HUES6 (cell line): Measurements from ENCODE around the gene PDSS2.
"Not testable (repeated sequence)": the region's sequence is repeated elsewhere in the genome, so short reads cannot be mapped to it uniquely, and the experiment has no call there.

Experiments
- H3K27ac ChIP-seq: 2 replicates; pipeline ENCODE4 v1.7.0; 2013; ENCODE audit warnings: low read depth, mild to moderate bottlenecking, low read length, inconsistent platforms
- H3K27me3 ChIP-seq: 2 replicates; pipeline ENCODE4 v1.6.1; 2013; ENCODE audit warnings: low read length; ENCODE audit not compliant: control insufficient read depth, insufficient read depth
- H3K36me3 ChIP-seq: 2 replicates; pipeline ENCODE4 v1.6.1; 2013; ENCODE audit warnings: low read length; ENCODE audit not compliant: control insufficient read depth, insufficient read depth
- H3K4me1 ChIP-seq: 2 replicates; pipeline ENCODE4 v1.6.1; 2013; ENCODE audit warnings: low read length; ENCODE audit not compliant: control insufficient read depth, insufficient read depth
- H3K4me3 ChIP-seq: 2 replicates; pipeline ENCODE4 v1.5.1; 2013; ENCODE audit warnings: low read depth, low read length
- H3K9ac ChIP-seq: one replicate; pipeline ENCODE4 v1.6.1; 2013; ENCODE audit warnings: mild to moderate bottlenecking, low read length
- H3K9me3 ChIP-seq: 2 replicates; pipeline ENCODE4 v1.6.1; 2013; ENCODE audit warnings: low read depth, low read length; ENCODE audit not compliant: control insufficient read depth, insufficient read depth

PDSS2 gene

DNA sequence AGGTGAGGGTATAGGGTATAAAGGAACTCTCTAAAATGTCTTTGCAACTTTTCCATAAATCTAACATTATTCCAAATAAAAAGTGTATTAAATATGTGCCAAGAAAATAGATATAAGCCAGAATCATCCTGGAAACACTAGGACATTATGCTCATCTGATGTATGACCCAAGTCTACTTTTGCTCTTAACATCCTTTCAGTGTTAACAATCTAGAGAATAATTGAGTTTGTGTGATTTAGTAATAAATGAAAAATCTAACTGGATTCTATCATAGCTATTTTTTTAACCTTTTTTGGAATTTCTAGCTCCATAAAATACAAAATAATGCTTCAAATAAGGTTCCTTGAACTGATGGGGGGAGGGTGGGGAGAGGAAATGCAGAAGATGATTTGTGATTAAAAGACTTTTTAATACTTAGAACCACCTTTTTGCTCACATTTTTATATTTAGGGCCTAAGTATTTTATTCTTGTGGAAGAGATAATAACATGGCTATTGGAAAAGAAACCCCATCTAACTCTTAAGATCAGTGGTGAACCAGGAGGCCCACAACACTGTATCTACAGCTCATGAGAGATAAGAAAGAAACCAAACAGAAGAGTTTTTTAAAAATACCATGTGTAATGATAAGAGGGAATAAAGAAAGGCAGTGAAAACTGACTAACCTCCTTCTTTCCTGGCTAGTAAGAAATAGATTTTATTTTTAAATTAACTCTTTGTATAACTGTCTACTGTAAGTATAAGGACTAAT is 68.5 kb downstream of the PDSS2 start:
- H3K27ac ChIP-seq = no peak overlapping the region
- 0 out of 2 replicates have a peak, but pooled peaks cover 4% of the 10 kb centered on the region for H3K36me3 ChIP-seq
- peaks cover 9% of the 10 kb centered on the region; the same call in 1 of the 2 replicates for H3K9me3 ChIP-seq
- no peak overlapping the region for H3K4me3 ChIP-seq
- H3K27me3 ChIP-seq = no peaks in the 10 kb centered on the region
- H3K4me1 ChIP-seq = no peaks in the 10 kb centered on the region
- no peak overlapping the region for H3K9ac ChIP-seq

DNA sequence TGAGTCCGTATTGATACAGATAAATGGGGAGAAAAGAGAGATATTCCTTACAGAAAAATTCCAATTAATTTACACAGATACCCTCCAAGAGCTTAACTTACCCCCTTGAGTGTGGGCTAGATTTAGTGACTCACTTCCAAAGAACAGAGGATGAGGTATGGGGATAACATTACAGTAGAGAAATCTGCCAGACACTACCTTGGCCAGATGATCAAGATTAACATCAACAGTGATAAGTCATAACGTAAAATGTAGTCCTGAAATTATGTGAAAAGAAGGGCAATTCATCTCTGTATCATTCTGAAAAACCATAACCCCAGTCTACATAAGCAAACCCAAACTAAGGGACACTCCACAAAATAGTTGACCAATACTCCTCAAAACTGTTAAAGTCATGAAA is 69.3 kb downstream of the PDSS2 start:
- Histone ChIP-seq H3K36me3 (0 out of 2 replicates have a peak, but pooled peaks cover 4% of the 10 kb centered on the region), H3K27ac (no peak overlapping the region), H3K4me3 (no peak overlapping the region), H3K9ac (no peak overlapping the region), H3K9me3 (peaks cover 9% of the 10 kb centered on the region; the same call in 1 of the 2 replicates), H3K4me1 (no peaks in the 10 kb centered on the region), H3K27me3 (no peaks in the 10 kb centered on the region)

DNA sequence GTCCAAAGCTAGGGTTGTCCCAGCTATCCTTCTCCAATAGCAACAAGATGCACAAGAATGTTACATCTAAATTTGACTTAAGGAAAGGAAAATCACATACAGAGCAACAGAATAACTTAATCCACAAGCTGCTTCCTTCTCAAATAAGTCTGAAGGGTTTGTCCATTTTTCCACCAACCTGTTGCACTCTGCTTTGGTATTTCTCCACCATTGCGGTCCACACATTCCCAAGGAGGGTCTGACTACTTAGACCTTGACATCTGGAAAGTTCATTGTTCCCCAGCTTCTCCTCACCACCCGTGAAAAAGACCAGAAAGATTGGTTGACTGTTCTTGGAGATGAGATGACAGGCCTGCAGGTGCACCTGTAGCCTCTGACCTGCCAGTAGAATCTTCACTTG is 72.5 kb downstream of the PDSS2 start:
- H3K9me3 ChIP-seq = no peaks in the 10 kb centered on the region
- H3K4me1 ChIP-seq = no peaks in the 10 kb centered on the region
- no peak overlapping the region for H3K4me3 ChIP-seq
- no peaks in the 10 kb centered on the region for H3K27me3 ChIP-seq
- H3K36me3 ChIP-seq = no peaks in the 10 kb centered on the region
- H3K27ac ChIP-seq = no peak overlapping the region
- no peak overlapping the region for H3K9ac ChIP-seq

DNA sequence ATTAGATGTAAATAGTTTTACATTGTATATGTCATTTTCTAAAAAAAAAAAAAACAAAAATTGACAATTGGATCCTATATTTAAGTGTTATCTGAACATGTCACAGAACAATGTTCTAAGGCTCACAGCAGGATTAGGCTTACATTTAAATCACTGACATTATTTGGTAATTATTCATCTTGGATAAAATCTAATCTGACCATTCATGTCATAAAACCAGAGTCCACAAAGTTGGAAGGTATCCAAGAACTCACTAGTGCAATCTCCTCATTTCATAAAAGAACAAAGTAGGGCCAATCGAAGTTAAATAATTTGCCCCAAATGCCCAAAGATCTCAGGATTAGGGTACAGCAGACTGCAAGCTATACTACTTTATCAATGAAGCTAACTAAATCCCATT is 73.0 kb downstream of the PDSS2 start:
- Histone ChIP-seq H3K36me3 (no peaks in the 10 kb centered on the region), H3K9ac (no peak overlapping the region), H3K9me3 (no peaks in the 10 kb centered on the region), H3K27me3 (no peaks in the 10 kb centered on the region), H3K4me1 (no peaks in the 10 kb centered on the region), H3K27ac (no peak overlapping the region), H3K4me3 (no peak overlapping the region)

DNA sequence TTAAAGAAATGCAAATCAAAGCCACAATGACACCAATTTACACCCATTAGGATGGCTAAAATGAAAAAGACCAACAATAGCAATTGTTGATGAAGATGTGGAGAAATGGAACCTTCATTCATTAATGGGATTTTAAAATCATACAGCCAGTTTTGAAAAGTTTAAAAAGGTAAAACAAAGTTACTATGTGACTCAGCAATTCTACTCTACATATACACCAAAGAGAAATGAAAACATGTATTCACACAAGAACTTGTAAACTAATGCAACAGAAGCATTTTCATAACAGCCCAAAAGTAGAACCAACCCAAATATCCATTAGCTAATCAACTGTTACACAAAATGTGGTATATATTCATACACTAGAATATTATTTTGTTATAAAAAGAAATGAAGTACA is 75.7 kb downstream of the PDSS2 start:
- no peaks in the 10 kb centered on the region for H3K27me3 ChIP-seq
- H3K4me1 ChIP-seq = no peaks in the 10 kb centered on the region
- no peak overlapping the region for H3K27ac ChIP-seq
- no peaks in the 10 kb centered on the region for H3K36me3 ChIP-seq
- H3K9me3 ChIP-seq = peaks cover 3% of the 10 kb centered on the region; the same call in 1 of the 2 replicates
- no peak overlapping the region for H3K9ac ChIP-seq
- H3K4me3 ChIP-seq = no peak overlapping the region

DNA sequence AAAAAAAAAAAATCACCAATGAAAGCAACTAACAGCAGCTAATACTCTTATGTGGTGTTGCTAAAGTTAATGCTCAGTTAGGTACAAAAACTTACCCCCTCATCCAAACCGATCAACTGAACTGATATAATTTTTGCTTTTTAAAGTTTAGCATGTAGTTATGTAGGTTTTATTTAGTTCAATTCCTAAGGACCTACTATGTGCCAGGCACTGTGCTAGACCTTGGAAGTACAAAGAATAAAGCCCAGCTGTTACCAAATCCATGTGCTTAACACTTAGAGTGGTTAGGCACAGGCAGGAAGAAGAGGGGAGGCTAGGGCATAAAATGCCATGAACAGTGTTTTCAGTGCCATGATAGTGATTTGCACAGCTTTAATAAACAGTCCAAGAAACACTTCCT is 85.1 kb downstream of the PDSS2 start:
- Histone ChIP-seq H3K9ac (no peak overlapping the region), H3K4me3 (no peak overlapping the region), H3K9me3 (peaks cover 3% of the 10 kb centered on the region; the same call in 1 of the 2 replicates), H3K27me3 (no peaks in the 10 kb centered on the region), H3K27ac (no peak overlapping the region), H3K4me1 (no peaks in the 10 kb centered on the region), H3K36me3 (no peaks in the 10 kb centered on the region)

DNA sequence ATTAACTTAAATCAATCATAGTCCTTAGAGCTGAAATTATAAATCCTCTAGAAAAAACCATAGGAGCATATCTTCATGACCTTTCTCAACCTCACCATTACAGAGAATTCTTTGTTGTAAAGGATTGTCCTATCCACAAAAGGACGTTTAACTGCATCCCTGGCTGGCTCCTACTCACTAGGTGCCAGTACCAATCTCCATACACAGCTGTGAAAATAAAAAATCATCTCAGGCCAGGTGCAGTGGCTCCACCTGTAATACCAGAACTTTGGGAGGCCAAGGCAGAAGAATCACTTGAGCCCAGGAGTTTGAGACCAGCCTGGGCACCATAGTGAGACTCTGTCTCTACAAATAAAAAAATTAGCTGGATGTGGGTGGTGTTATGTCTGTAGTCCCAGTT is 89.9 kb downstream of the PDSS2 start:
- no peak overlapping the region for H3K4me3 ChIP-seq
- H3K9me3 ChIP-seq = no peaks in the 10 kb centered on the region
- H3K9ac ChIP-seq = no peak overlapping the region
- H3K27ac ChIP-seq = no peak overlapping the region
- H3K4me1 ChIP-seq = no peaks in the 10 kb centered on the region
- no peaks in the 10 kb centered on the region for H3K27me3 ChIP-seq
- no peaks in the 10 kb centered on the region for H3K36me3 ChIP-seq

DNA sequence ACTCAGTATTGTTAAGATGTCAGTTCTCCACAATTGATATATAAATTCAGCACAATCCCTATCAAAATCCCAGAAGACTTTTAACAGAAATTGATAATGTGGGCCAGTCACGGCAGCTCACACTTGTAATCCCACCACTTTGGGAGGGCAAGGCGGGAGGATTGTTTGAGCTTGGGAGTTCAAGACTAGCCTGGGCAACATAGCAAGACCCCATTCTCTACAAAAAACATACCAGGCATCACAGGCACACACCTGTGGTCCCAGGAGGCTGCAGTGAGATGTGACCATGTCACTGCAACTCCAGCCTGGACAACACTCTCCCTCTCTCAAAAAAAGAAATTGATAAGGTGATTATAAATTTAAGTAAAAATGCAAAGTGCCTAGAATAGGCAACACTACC is 90.9 kb downstream of the PDSS2 start:
- no peaks in the 10 kb centered on the region for H3K4me1 ChIP-seq
- no peaks in the 10 kb centered on the region for H3K27me3 ChIP-seq
- no peaks in the 10 kb centered on the region for H3K9me3 ChIP-seq
- H3K4me3 ChIP-seq = no peak overlapping the region
- no peak overlapping the region for H3K27ac ChIP-seq
- H3K9ac ChIP-seq = no peak overlapping the region
- H3K36me3 ChIP-seq = no peaks in the 10 kb centered on the region

DNA sequence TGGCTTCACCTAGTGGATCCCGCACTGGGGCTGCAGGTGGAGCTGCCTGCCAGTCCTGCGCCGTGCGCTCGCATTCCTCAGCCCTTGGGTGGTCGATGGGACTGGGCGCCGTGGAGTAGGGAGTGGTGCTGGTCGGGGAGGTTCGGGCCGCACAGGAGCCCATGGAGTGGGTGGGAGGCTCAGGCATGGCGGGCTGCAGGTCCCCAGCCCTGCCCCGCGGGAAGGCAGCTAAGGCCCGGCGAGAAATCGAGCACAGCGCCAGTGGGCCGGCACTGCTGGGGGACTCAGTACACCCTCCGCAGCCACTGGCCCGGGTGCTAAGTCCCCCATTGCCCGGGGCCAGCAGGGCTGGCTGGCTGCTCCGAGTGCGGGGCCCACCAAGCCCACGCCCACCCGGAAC is 95.2 kb downstream of the PDSS2 start:
- not testable (repeated sequence) for H3K27ac ChIP-seq

DNA sequence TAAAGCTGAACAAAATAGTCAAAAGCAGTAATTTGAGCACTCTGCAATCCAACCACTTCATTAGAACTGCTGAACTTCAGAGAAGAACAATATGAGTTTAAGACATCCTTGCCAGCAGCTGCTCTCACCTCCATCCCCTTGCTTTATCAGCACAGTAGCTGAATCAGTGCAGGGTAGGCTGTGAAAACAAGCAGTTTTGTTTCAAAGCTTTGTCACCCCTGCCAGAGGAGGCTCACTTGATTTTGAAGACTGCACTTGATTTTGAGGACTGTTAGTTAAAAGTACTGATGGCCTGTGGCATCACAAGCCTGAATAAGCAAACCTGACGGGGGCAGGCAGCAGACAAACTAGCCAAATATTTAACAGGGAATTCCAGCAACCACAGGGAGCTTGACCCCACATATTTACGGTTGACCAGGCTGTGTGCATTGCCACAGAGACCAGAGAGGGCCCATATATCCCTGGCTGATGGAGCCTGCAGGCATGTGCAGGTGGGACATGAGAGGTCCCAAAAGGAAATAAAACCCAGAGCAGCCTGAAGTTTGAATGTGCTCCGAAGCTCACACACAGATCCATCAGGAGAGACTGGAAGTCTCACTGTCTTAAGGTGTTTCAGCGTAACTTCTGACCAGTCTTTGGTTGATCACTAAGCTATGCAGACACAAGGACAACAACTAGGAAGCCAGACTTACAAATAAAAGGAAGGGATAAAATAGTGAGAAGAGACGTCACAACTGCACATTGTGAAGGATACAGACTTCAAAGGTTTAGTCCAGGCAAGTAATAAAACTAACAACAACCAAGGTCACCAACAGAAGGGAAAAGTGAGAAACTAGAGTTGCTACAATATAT is 97.4 kb downstream of the PDSS2 start:
- Histone ChIP-seq H3K4me3 (no peak overlapping the region), H3K27ac (no peak overlapping the region)

More for the DNA sequence above, 95.2 kb downstream of the PDSS2 start:
- H3K4me1 ChIP-seq = peaks cover 10% of the 10 kb centered on the region; the same call in 1 of the 2 replicates
- not testable (repeated sequence) for H3K9me3 ChIP-seq, H3K4me3 ChIP-seq, H3K9ac ChIP-seq, H3K27me3 ChIP-seq, H3K36me3 ChIP-seq

DNA sequence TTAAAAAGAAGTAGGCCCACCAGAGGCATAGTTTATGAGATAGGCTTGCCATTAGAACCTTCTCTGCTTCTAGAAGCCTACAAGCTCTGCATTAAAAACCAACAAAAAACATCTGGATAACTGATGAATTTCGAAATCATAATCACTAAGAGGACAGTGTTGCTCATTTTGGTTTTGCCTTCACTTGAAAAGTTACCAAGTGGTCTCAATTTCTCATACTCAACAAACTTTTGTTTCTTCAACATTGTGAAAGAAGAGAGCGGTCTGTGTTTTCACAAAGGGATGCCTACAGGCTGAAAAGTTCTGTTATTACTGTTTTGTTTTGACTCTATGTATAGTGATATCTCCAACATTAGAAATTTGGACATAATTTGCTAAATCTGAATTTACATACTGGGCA is 98.9 kb downstream of the PDSS2 start:
- Histone ChIP-seq H3K27me3 (no peaks in the 10 kb centered on the region), H3K4me3 (no peak overlapping the region), H3K4me1 (peaks cover 10% of the 10 kb centered on the region; the same call in 1 of the 2 replicates), H3K9ac (no peak overlapping the region), H3K36me3 (no peaks in the 10 kb centered on the region), H3K9me3 (no peaks in the 10 kb centered on the region), H3K27ac (no peak overlapping the region)

More for the DNA sequence above, 97.4 kb downstream of the PDSS2 start:
- Histone ChIP-seq H3K27me3 (no peaks in the 10 kb centered on the region), H3K4me1 (peaks cover 10% of the 10 kb centered on the region; the same call in 1 of the 2 replicates), H3K36me3 (no peaks in the 10 kb centered on the region), H3K9ac (no peak overlapping the region), H3K9me3 (no peaks in the 10 kb centered on the region)
